Testis (tissue), 2 donors: Measurements from ENCODE around the gene NRG2.

Experiments
- CTCF ChIP-seq, 3 experiments: fragments of 450-650 bp in 2 of 3; fragments of 200-600 bp in 1 of 3; sonication (generic) in 1 of 3; IDR thresholded peaks; one replicate each; pipeline ENCODE4 v1.5.1; 2016 to 2019; ENCODE audit warnings: antibody characterized with exemption in 3 of 3, mild to moderate bottlenecking in 2 of 3, moderate library complexity in 1 of 3
- POLR2A ChIP-seq: fragments of 450-650 bp; IDR thresholded peaks from one replicate; pipeline ENCODE4 v1.6.1; 2017; ENCODE audit warnings: antibody characterized with exemption, mild to moderate bottlenecking, moderate library complexity

- TF ChIP-seq CTCF (IDR thresholded peaks at IDR 0.05) (no peak), POLR2A (no peak)
Measured at GRCh38 chr5:140049713-140050112, 6.6 kb upstream of the NRG2 start.
